Measurements from ENCODE around the gene CCDC57.

GRCh38 chr17:82101767-82102679 is 110.6 kb downstream of the CCDC57 start:
- TF ChIP-seq RAD21 (IDR thresholded peaks at IDR 0.05; ENCODE audit: low read length) (no peak), CTCF (conservative IDR thresholded peaks at IDR 0.05; ENCODE audit: low read depth, low read length) (no peak), POLR2A (IDR thresholded peaks at IDR 0.05; ENCODE audit: low read depth, low read length) (no peak), RCOR1 (IDR thresholded peaks at IDR 0.05; ENCODE audit: insufficient replicate concordance, low read length) (no peak), SMC3 (IDR thresholded peaks at IDR 0.05; ENCODE audit: low read depth, low read length) (no peak), MAFK (IDR thresholded peaks at IDR 0.05; ENCODE audit: low read depth, low read length) (no peak), FOS (IDR thresholded peaks at IDR 0.05; ENCODE audit: low read depth, low read length) (no peak), CHD1 (IDR thresholded peaks at IDR 0.05; ENCODE audit: low read depth, low read length) (no peak), USF2 (IDR thresholded peaks at IDR 0.05; ENCODE audit: low read depth, low read length) (no peak), RFX5 (IDR thresholded peaks at IDR 0.05; ENCODE audit: low read depth, low read length) (no peak), CEBPB (IDR thresholded peaks at IDR 0.05; ENCODE audit: low read depth, low read length) (no peak), MAZ (IDR thresholded peaks at IDR 0.05; ENCODE audit: borderline replicate concordance, low read depth, low read length) (no peak)

Measured in IMR-90 (cell line).